Parathyroid adenoma (tissue), 2 donors: ENCODE results near the gene LIG4.

Experiments used
- H2AFZ ChIP-seq: fragments of 300-600 bp; sonication (generic); one replicate; pipeline ENCODE4 v1.7.0; 2017; ENCODE audit warnings: antibody characterized with exemption, mild to moderate bottlenecking
- H3K27ac ChIP-seq: fragments of 300-600 bp; sonication (generic); one replicate; pipeline ENCODE4 v1.7.0; 2017
- H3K27me3 ChIP-seq: fragments of 300-600 bp; sonication (generic); one replicate; pipeline ENCODE4 v1.7.0; 2017; ENCODE audit warnings: low read length; ENCODE audit not compliant: control insufficient read depth, insufficient read depth
- H3K36me3 ChIP-seq: fragments of 300-600 bp; sonication (generic); one replicate; pipeline ENCODE4 v1.7.0; 2017; ENCODE audit warnings: low read length; ENCODE audit not compliant: control insufficient read depth, insufficient read depth
- H3K4me1 ChIP-seq: fragments of 300-600 bp; sonication (generic); one replicate; pipeline ENCODE4 v1.7.0; 2017; ENCODE audit warnings: control low read depth
- H3K4me2 ChIP-seq: fragments of 300-600 bp; sonication (generic); one replicate; pipeline ENCODE4 v1.7.0; 2017; ENCODE audit warnings: low read length
- H3K4me3 ChIP-seq: fragments of 300-600 bp; sonication (generic); one replicate; pipeline ENCODE4 v1.7.0; 2017; ENCODE audit warnings: low read depth, low read length
- H3K79me2 ChIP-seq: fragments of 300-600 bp; sonication (generic); one replicate; pipeline ENCODE4 v1.7.0; 2017; ENCODE audit warnings: control low read depth
- H3K9ac ChIP-seq: fragments of 300-600 bp; sonication (generic); one replicate; pipeline ENCODE4 v1.7.0; 2017; ENCODE audit warnings: mild to moderate bottlenecking
- H3K9me3 ChIP-seq: fragments of 300-600 bp; sonication (generic); one replicate; pipeline ENCODE4 v1.7.0; 2017; ENCODE audit warnings: low read length; ENCODE audit not compliant: control insufficient read depth
- CTCF ChIP-seq: fragments of 300-600 bp; sonication (generic); IDR thresholded peaks from one replicate; pipeline ENCODE4 v1.7.0; 2017; ENCODE audit warnings: antibody characterized with exemption, mild to moderate bottlenecking
- donor health status: primary hyperparathyroidism.

LIG4 gene

GRCh38 chr13:108227651-108228272, 12.4 kb upstream of the LIG4 start:
- Histone ChIP-seq H3K9ac (no peak overlapping the region), H3K4me3 (no peak overlapping the region), H3K4me2 (no peak overlapping the region), H3K36me3 (no peaks in the 10 kb centered on the region), H3K27me3 (no peaks in the 10 kb centered on the region), H3K79me2 (no peaks in the 10 kb centered on the region), H3K9me3 (no peaks in the 10 kb centered on the region), H3K27ac (no peak overlapping the region), H2AFZ (no peak overlapping the region), H3K4me1 (no peaks in the 10 kb centered on the region)
- TF ChIP-seq CTCF, result peak; percentile 61

GRCh38 chr13:108226184-108226583, 10.8 kb upstream of the LIG4 start:
- H2AFZ ChIP-seq, result no peak overlapping the region
- no peak overlapping the region for H3K27ac ChIP-seq
- no peaks in the 10 kb centered on the region for H3K27me3 ChIP-seq
- H3K4me1 ChIP-seq, result no peaks in the 10 kb centered on the region
- H3K9ac ChIP-seq, result no peak overlapping the region
- no peak overlapping the region for H3K4me3 ChIP-seq
- H3K36me3 ChIP-seq, result no peaks in the 10 kb centered on the region
- no peaks in the 10 kb centered on the region for H3K9me3 ChIP-seq
- H3K79me2 ChIP-seq, result no peaks in the 10 kb centered on the region
- H3K4me2 ChIP-seq, result no peak overlapping the region
- TF ChIP-seq CTCF, result no peak

GRCh38 chr13:108225440-108225839, 10.1 kb upstream of the LIG4 start:
- no peak overlapping the region for H3K27ac ChIP-seq
- H3K4me2 ChIP-seq, result no peak overlapping the region
- no peak for TF ChIP-seq CTCF
- no peaks in the 10 kb centered on the region for H3K9me3 ChIP-seq
- H3K79me2 ChIP-seq, result no peaks in the 10 kb centered on the region
- H3K9ac ChIP-seq, result no peak overlapping the region
- H3K27me3 ChIP-seq, result no peaks in the 10 kb centered on the region
- no peaks in the 10 kb centered on the region for H3K36me3 ChIP-seq
- H3K4me1 ChIP-seq, result no peaks in the 10 kb centered on the region
- no peak overlapping the region for H3K4me3 ChIP-seq
- H2AFZ ChIP-seq, result no peak overlapping the region

GRCh38 chr13:108223687-108224503, 8.6 kb upstream of the LIG4 start:
- Histone ChIP-seq H3K36me3 (no peaks in the 10 kb centered on the region), H3K9ac (no peak overlapping the region), H3K4me2 (no peak overlapping the region), H3K79me2 (no peaks in the 10 kb centered on the region), H3K4me3 (no peak overlapping the region), H2AFZ (no peak overlapping the region), H3K27me3 (no peaks in the 10 kb centered on the region), H3K9me3 (no peaks in the 10 kb centered on the region), H3K4me1 (peaks cover 3% of the 10 kb centered on the region), H3K27ac (no peak overlapping the region)
- TF ChIP-seq CTCF, result no peak
